Measurements from ENCODE around the gene GRAMD1C. TPM values are rescaled to one million over a fixed set of nuclear protein-coding genes. Genes with fewer than 3 reads are reported as not detected.
A peak's percentile ranks its signal among the peaks of the same experiment; 100 is the strongest.

Gene GRAMD1C
- total RNA-seq (2013), result 0.33 TPM
- polyA plus RNA-seq (under 1 TPM; 0.13 to 0.29 (median 0.27) TPM), polyA minus RNA-seq (0.08 TPM in 1 of 2 replicates, not detected in the other), total RNA-seq (0.12 to 3.1 (median 0.59) reads per million in 11 experiments)

GRCh38 chr3:113838631-113839209, at the start of gene GRAMD1C:
GRAMD1C (plus strand) TSS chr3:113838788; CDS start chr3:113838910, 122 bp downstream.
- H3K27ac ChIP-seq (ENCODE audit: low read depth in 1 of 2, low read length in 2 of 2), result no peak within 1 kb of the TSS

GRCh38 chr3:113791381-113791780, 47.2 kb upstream of the GRAMD1C start:
- H3K9me3 Mint-ChIP-seq, result no peaks in the 10 kb centered on the region
- H3K4me3 ChIP-seq (replicated peaks in 1 of 3; ENCODE audit: low read depth in 2 of 3, low read length in 3 of 3), result no peak overlapping the region
- H3K27me3 Mint-ChIP-seq (ENCODE audit: low read depth in 3 of 3), result no peaks in the 10 kb centered on the region
- H3K27me3 ChIP-seq (ENCODE audit: control insufficient read depth in 2 of 2, insufficient read depth in 2 of 2, low read length in 2 of 2), result no peaks in the 10 kb centered on the region
- H3K36me3 Mint-ChIP-seq, result peaks cover 53 to 76% of the 10 kb centered on the region in 2 donors
- no peak overlapping the region for H3K4me3 Mint-ChIP-seq
- peaks cover 74 to 86% of the 10 kb centered on the region in 2 donors for H3K36me3 ChIP-seq (replicated peaks in 1 of 2; ENCODE audit: control insufficient read depth in 1 of 2, insufficient read depth in 2 of 2, low read length in 2 of 2)
- no peaks in the 10 kb centered on the region for H3K9me3 ChIP-seq (replicated peaks in 1 of 2; ENCODE audit: control insufficient read depth in 1 of 2, insufficient read depth in 1 of 2, low read length in 2 of 2)
- no peak overlapping the region for H3K9ac ChIP-seq (ENCODE audit: insufficient read depth, low read length, poor library complexity, severe bottlenecking)
- H3K27ac Mint-ChIP-seq, result peak overlapping the region in 1 of 7 donors; percentile 61
- intact Hi-C loops (cut with micrococcal nuclease), result no loop called here
- peaks cover 25% of the 10 kb centered on the region for H4K20me1 ChIP-seq (ENCODE audit: insufficient read depth, low read length)
- peaks cover 10% of the 10 kb centered on the region for H3K79me2 ChIP-seq (ENCODE audit: insufficient read depth, low read length)
- peaks cover 7 to 8% of the 10 kb centered on the region in 2 donors for H3K4me1 ChIP-seq (ENCODE audit: control insufficient read depth in 1 of 2, insufficient read depth in 2 of 2, low read length in 2 of 2)
- H2AFZ ChIP-seq (ENCODE audit: insufficient read depth, low read depth, low read length, poor library complexity, severe bottlenecking), result no peak overlapping the region
- H3K4me1 Mint-ChIP-seq, result peaks cover 6% of the 10 kb centered on the region
- H3K27ac ChIP-seq (ENCODE audit: low read depth in 1 of 2, low read length in 2 of 2), result peak overlapping the region in 1 of 2 donors; percentile 1
- TF ChIP-seq CTCF (IDR thresholded peaks at IDR 0.05), result no peak
- DNase-seq, result no peak
- H3K4me2 ChIP-seq (replicated peaks; ENCODE audit: extremely low read depth, low read length, poor library complexity, severe bottlenecking), result no peak overlapping the region

More at GRCh38 chr3:113838631-113839209, at the start of gene GRAMD1C:
- H3K27me3 ChIP-seq (ENCODE audit: control insufficient read depth in 2 of 2, insufficient read depth in 2 of 2, low read length in 2 of 2), result peaks cover 0 to 6% of the 10 kb centered on the region in 2 donors
- peaks cover 18 to 22% of the 10 kb centered on the region in 2 donors for H3K4me1 ChIP-seq (ENCODE audit: control insufficient read depth in 1 of 2, insufficient read depth in 2 of 2, low read length in 2 of 2)
- peak; percentile 76 to 89 (median 82) for DNase-seq
- intact Hi-C loops (cut with micrococcal nuclease), result loop anchor here in 1 of 2 donors (5.0 to 10.0 kb wide), 3 partner anchors 101 to 254 kb away; partner anchors contain the start of genes CCDC191 and QTRT2
- peak within 1 kb of the TSS; percentile 89 for H2AFZ ChIP-seq (ENCODE audit: insufficient read depth, low read depth, low read length, poor library complexity, severe bottlenecking)
- Mint-ChIP-seq H3K27me3 (ENCODE audit: low read depth in 3 of 3) (peaks cover 0 to 10% (median 7%) of the 10 kb centered on the region in 3 donors), H3K4me1 (peaks cover 16% of the 10 kb centered on the region), H3K27ac (peak within 1 kb of the TSS in 4 of 7 donors; percentile 19 to 78 (median 48)), H3K4me3 (peak within 1 kb of the TSS; percentile 80 to 94), H3K9me3 (no peaks in the 10 kb centered on the region), H3K36me3 (no peaks in the 10 kb centered on the region)
- H3K79me2 ChIP-seq (ENCODE audit: insufficient read depth, low read length), result no peaks in the 10 kb centered on the region
- H4K20me1 ChIP-seq (ENCODE audit: insufficient read depth, low read length), result no peaks in the 10 kb centered on the region
- H3K4me2 ChIP-seq (replicated peaks; ENCODE audit: extremely low read depth, low read length, poor library complexity, severe bottlenecking), result peak within 1 kb of the TSS; percentile 92
- no peaks in the 10 kb centered on the region for H3K36me3 ChIP-seq (replicated peaks in 1 of 2; ENCODE audit: control insufficient read depth in 1 of 2, insufficient read depth in 2 of 2, low read length in 2 of 2)
- H3K4me3 ChIP-seq (replicated peaks in 1 of 3; ENCODE audit: low read depth in 2 of 3, low read length in 3 of 3), result peak within 1 kb of the TSS; percentile 41 to 78 (median 51)
- H3K9ac ChIP-seq (ENCODE audit: insufficient read depth, low read length, poor library complexity, severe bottlenecking), result peak within 1 kb of the TSS; percentile 37
- TF ChIP-seq CTCF (IDR thresholded peaks at IDR 0.05), result peak; percentile 84
- WGBS (ENCODE audit: insufficient coverage), result under 1% methylated on average over 28 of the region's 48 CpGs
- H3K9me3 ChIP-seq (replicated peaks in 1 of 2; ENCODE audit: control insufficient read depth in 1 of 2, insufficient read depth in 1 of 2, low read length in 2 of 2), result no peaks in the 10 kb centered on the region
